Stimulated activated CD4-positive, alpha-beta T cell treated with anti-CD3 and anti-CD28 coated beads, Interleukin-1b, Interleukin-23, amount 100 ng/mL, for 48 hours (primary cell): ENCODE measurements around the gene TATDN2.

Source experiments
- DNase-seq: peaks from one replicate; pipeline ENCODE4 v3.0.0-alpha.2; 2020

The TATDN2 gene

DNA sequence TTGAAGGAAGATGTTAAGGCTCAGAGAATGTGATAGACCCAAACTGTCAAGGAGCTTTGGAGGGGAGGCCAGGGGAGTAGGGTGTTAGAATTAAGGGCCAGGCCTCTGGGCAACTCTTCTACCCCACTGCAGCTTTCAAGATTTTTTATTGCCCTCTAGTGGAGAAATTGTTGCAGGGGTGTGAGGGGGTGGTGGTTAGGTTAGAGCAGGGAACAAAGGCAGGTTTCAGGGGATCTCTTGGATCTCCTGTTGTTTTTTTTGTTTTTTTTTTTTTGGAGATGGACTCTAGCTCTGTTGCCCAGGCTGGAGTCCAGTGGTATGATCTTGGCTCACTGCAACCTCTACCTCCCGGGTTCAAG is 74.1 kb downstream of the TATDN2 start:
- DNase-seq = no peak

DNA sequence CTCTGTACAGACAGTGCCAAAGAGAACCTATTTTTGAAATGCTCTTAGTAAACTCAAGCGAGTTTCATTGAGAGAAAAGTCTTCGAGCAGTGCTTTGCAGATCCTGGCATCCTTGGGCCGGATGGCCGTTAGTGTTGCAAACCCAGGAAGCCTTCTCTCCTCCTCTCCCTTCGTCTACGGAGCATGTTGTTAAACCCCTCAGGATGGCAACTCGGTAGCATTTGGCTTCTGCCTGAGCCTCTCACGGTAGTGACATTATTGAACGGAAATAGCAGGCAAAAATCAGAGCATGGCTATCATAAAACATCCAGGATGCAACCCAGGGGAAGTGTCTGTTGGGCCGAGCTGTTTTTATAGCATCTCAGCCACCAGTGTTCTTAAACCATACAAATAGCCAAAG is 79.3 kb downstream of the TATDN2 start:
- no peak for DNase-seq

- DNase-seq = no peak
These were observed 80.3 kb downstream of the TATDN2 start for GRCh38 chr3:10328460-10329071.

- DNase-seq = no peak
These were observed 81.3 kb downstream of the TATDN2 start for GRCh38 chr3:10329495-10330015.

GRCh38 chr3:10330319-10330718 is 82.1 kb downstream of the TATDN2 start:
- DNase-seq = no peak
